ENCODE results near the gene SLC25A13. TPM values are rescaled to one million over a fixed set of nuclear protein-coding genes. Genes with fewer than 3 reads are reported as not detected.

The SLC25A13 gene
- 10 to 100 TPM; 23.5 to 36.6 (median 27.5) TPM for total RNA-seq

GRCh38 chr7:96321658-96322372 lies at the start of gene SLC25A13:
TSS of gene SLC25A13 (minus strand) at chr7:96322098. CDS start at chr7:96321956, 142 bp downstream.
- TF ChIP-seq CTCF (IDR thresholded peaks at IDR 0.05; ENCODE audit: low read depth), result no peak

- TF ChIP-seq CTCF (IDR thresholded peaks at IDR 0.05; ENCODE audit: low read depth), result no peak
These were observed 39.4 kb upstream of the SLC25A13 start for GRCh38 chr7:96361116-96361857.

- no peak for TF ChIP-seq CTCF (IDR thresholded peaks at IDR 0.05; ENCODE audit: low read depth)
These were observed 38.0 kb upstream of the SLC25A13 start for GRCh38 chr7:96359876-96360275.

- TF ChIP-seq CTCF (IDR thresholded peaks at IDR 0.05; ENCODE audit: low read depth), result no peak
These were observed 34.1 kb upstream of the SLC25A13 start for GRCh38 chr7:96355990-96356506.

GRCh38 chr7:96354881-96355280 lies 33.0 kb upstream of the SLC25A13 start:
- TF ChIP-seq CTCF (IDR thresholded peaks at IDR 0.05; ENCODE audit: low read depth), result no peak

- TF ChIP-seq CTCF (IDR thresholded peaks at IDR 0.05; ENCODE audit: low read depth), result no peak
These were observed 27.7 kb upstream of the SLC25A13 start for GRCh38 chr7:96349572-96349971.

- no peak for TF ChIP-seq CTCF (IDR thresholded peaks at IDR 0.05; ENCODE audit: low read depth)
These were observed 25.6 kb upstream of the SLC25A13 start for GRCh38 chr7:96347471-96347870.

Data from subcutaneous adipose tissue (tissue), 4 donors.